HCT116 (cell line): ENCODE measurements around the gene CTNND2.

ENCODE experiments used
- CEBPB ChIP-seq: IDR thresholded peaks from 2 replicates; pipeline ENCODE4 v1.6.1; 2012; ENCODE audit warnings: low read depth
- CTCF ChIP-seq, 3 experiments: fragments of 200-600 bp in 1 of 3; sonication (generic) in 1 of 3; IDR thresholded peaks in 2 of 3; conservative IDR thresholded peaks in 1 of 3; 2 replicates each; pipeline ENCODE4 v1.5.1; 2012 to 2017; ENCODE audit warnings: low read depth in 2 of 3, low read length in 2 of 3, antibody characterized with exemption in 1 of 3, borderline replicate concordance in 1 of 3, control low read depth in 1 of 3, mild to moderate bottlenecking in 1 of 3, mixed read lengths in 1 of 3, mixed run types in 1 of 3, moderate library complexity in 1 of 3; ENCODE audit not compliant: insufficient read depth in 1 of 3
- EGR1 ChIP-seq: IDR thresholded peaks from 2 replicates; pipeline ENCODE4 v1.6.1; 2012; ENCODE audit warnings: low read depth
- ELF1 ChIP-seq: IDR thresholded peaks from 2 replicates; pipeline ENCODE4 v1.6.1; 2012; ENCODE audit warnings: low read depth, borderline replicate concordance
- EZH2 ChIP-seq: fragments of 200-600 bp; sonication (generic); IDR thresholded peaks from 2 replicates; pipeline ENCODE4 v1.6.1; 2017; ENCODE audit warnings: antibody characterized with exemption, mixed run types
- EZH2phosphoT487 ChIP-seq: fragments of 200-600 bp; IDR thresholded peaks from 2 replicates; pipeline ENCODE4 v1.6.1; 2018; ENCODE audit warnings: antibody characterized with exemption, borderline replicate concordance
- JUND ChIP-seq: IDR thresholded peaks from 2 replicates; pipeline ENCODE4 v1.6.1; 2012
- POLR2A ChIP-seq: IDR thresholded peaks from 2 replicates; pipeline ENCODE4 v1.7.0; 2011; ENCODE audit warnings: borderline replicate concordance; ENCODE audit not compliant: insufficient read depth, insufficient read length; ENCODE audit errors: extremely low read depth
- POLR2AphosphoS5 ChIP-seq: IDR thresholded peaks from 2 replicates; pipeline ENCODE4 v1.6.1; 2011; ENCODE audit warnings: mild to moderate bottlenecking, low read depth, low read length, moderate library complexity
- TCF7L2 ChIP-seq: IDR thresholded peaks from 2 replicates; pipeline ENCODE4 v1.7.0; 2011; ENCODE audit warnings: borderline replicate concordance, inconsistent platforms; ENCODE audit not compliant: insufficient read depth, insufficient read length; ENCODE audit errors: extremely low read depth
- YY1 ChIP-seq: IDR thresholded peaks from 2 replicates; pipeline ENCODE4 v1.6.1; 2011; ENCODE audit warnings: low read length, low read depth, moderate library complexity, mild to moderate bottlenecking; ENCODE audit not compliant: insufficient replicate concordance; ENCODE audit errors: extremely low read depth
- ZNF274 ChIP-seq: fragments of 200-500 bp; sonication (Bioruptor generic); IDR thresholded peaks from 2 replicates; pipeline ENCODE4 v1.6.1; 2014; ENCODE audit warnings: mild to moderate bottlenecking, low read depth, low read length, inconsistent platforms
- TF ChIP-seq, protein P1 (sequence below): IDR thresholded peaks from 2 replicates; pipeline ENCODE4 v1.6.1; 2012

DNA sequence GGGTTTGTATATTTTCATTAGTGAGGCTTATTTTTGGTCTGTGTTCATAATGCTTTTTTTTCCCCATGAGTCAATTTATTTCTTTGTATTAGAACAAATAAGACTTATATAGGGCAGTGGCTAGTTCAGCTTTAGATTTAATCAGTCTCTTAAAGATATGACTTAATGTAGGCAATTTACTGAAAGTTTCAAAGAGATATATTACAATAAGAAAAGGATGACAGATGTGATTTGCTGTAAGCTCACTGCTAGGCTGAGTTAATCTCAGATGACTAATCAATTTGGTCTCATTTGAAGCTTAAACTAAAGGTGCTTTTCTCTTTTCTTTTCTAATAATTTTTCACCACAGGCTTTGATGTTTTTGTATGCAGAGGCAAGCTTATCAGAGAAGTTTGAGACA, 851.4 kb downstream of the CTNND2 start:
- TF ChIP-seq YY1: no peak
- TF ChIP-seq CTCF (IDR thresholded peaks at IDR 0.05 in 2 of 3, conservative IDR thresholded peaks at IDR 0.05 in 1 of 3; ENCODE audit: borderline replicate concordance in 1 of 3, insufficient read depth in 1 of 3, low read depth in 2 of 3, low read length in 2 of 3): no peak
- TF ChIP-seq POLR2A: no peak
- TF ChIP-seq EGR1: no peak
- TF ChIP-seq, protein P1, sequence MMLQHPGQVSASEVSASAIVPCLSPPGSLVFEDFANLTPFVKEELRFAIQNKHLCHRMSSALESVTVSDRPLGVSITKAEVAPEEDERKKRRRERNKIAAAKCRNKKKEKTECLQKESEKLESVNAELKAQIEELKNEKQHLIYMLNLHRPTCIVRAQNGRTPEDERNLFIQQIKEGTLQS: no peak
- TF ChIP-seq POLR2AphosphoS5: no peak
- no peak for TF ChIP-seq TCF7L2
- TF ChIP-seq CEBPB: no peak
- no peak for TF ChIP-seq EZH2
- TF ChIP-seq ZNF274: no peak
- no peak for TF ChIP-seq JUND
- no peak for TF ChIP-seq ELF1
- no peak for TF ChIP-seq EZH2phosphoT487
